Sigmoid colon (tissue), 4 donors: ENCODE results near the gene PSAP.

Experiments used
- EP300 ChIP-seq, 4 donors: sonication (generic); formaldehyde crosslinking; IDR thresholded peaks; one replicate each; pipeline ENCODE4 v1.6.1; 2017; ENCODE audit warnings: antibody characterized with exemption in 4 of 4
- POLR2A ChIP-seq, 2 donors: fragments of 450-650 bp; IDR thresholded peaks; one replicate each; pipeline ENCODE4 v1.6.1; 2016; ENCODE audit warnings: antibody characterized with exemption in 2 of 2, mild to moderate bottlenecking in 2 of 2, moderate library complexity in 2 of 2
- POLR2AphosphoS5 ChIP-seq, 4 donors: sonication (generic); formaldehyde crosslinking; IDR thresholded peaks; one replicate each; pipeline ENCODE4 v1.6.1; 2017; ENCODE audit warnings: antibody characterized with exemption in 4 of 4
- TF ChIP-seq, protein P1 (sequence below), 4 experiments: fragments of 450-650 bp in 3 of 4; fragments of 200-600 bp in 1 of 4; IDR thresholded peaks; one replicate each; pipeline ENCODE4 v1.5.1; 2016 to 2019; ENCODE audit warnings: antibody characterized with exemption in 4 of 4, mild to moderate bottlenecking in 3 of 4, moderate library complexity in 2 of 4

DNA sequence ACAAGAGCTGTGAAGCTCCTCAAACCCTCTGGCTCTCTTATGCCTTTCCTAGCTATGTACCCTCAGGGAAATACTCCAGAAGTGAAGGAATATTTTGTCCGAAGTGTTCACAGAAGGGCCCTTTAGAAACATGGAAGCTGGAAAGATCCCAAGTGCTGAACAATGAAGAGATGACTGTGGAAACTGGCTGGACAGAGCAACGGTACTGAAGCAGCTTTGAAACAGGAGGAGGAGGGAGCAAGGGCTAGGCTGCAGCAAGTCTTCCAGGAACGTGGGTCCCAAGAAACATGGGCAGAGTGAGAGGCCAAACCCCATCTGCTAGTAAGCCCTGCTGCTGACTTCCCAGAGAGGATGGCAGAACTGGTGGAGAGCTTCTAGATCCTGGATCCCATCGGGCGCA, 3.0 kb upstream of the PSAP start:
- TF ChIP-seq POLR2AphosphoS5 (IDR thresholded peaks at IDR 0.05) (no peak), POLR2A (IDR thresholded peaks at IDR 0.05) (no peak), EP300 (IDR thresholded peaks at IDR 0.05) (no peak)
- TF ChIP-seq, protein P1, sequence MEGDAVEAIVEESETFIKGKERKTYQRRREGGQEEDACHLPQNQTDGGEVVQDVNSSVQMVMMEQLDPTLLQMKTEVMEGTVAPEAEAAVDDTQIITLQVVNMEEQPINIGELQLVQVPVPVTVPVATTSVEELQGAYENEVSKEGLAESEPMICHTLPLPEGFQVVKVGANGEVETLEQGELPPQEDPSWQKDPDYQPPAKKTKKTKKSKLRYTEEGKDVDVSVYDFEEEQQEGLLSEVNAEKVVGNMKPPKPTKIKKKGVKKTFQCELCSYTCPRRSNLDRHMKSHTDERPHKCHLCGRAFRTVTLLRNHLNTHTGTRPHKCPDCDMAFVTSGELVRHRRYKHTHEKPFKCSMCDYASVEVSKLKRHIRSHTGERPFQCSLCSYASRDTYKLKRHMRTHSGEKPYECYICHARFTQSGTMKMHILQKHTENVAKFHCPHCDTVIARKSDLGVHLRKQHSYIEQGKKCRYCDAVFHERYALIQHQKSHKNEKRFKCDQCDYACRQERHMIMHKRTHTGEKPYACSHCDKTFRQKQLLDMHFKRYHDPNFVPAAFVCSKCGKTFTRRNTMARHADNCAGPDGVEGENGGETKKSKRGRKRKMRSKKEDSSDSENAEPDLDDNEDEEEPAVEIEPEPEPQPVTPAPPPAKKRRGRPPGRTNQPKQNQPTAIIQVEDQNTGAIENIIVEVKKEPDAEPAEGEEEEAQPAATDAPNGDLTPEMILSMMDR (IDR thresholded peaks at IDR 0.05), result no peak
